Stimulated activated CD4-positive, alpha-beta T cell treated with anti-CD3 and anti-CD28 coated beads, Interleukin-12 subunit alpha, Interleukin-12 subunit beta, amount 100 ng/mL, for 4 hours (primary cell): Measurements from ENCODE around the gene PNLIPRP1.

ENCODE experiments used
- DNase-seq: peaks from one replicate; pipeline ENCODE4 v3.0.0-alpha.2; 2020

PNLIPRP1 gene

DNA sequence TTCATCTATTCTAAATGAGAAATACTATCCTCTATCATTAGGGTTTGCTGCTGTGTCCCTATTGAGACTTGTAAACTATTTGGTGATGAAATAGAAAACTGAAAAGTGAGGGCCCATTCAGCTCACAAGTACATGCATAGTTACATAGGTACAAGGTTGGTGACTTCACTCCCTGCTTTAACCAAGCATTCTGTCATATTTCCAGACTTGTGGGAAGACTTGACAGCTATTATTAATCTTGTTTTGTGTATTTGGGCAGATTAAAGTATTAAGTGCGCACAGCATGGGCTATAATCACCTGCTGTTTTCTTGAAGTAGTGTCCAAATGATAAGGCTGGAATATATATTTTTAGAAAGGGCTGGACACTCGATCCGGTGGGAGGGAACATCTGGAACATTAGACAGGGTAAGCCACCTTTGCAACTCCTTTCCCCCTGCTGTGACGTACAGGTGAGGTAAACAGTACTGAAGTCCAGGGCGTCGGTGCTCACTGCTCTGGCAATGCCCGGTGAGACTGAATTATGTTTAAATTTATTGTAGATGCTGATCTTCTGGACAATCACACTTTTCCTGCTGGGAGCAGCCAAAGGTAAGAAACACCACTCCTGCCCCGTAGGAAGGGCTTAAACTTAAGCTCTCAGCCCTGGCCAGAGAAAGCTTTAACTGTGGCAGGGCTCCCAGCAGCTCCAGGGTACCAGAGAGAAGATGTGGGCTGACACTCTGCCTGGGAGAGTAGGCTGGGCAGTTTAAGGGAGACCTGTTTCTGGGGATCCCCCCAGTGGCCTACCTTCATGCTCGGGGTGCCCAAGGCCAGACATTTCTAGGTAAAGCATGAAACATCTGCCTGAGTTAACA lies at the start of gene PNLIPRP1:
TSS of gene PNLIPRP1 (plus strand) at position 370 of the 855 bp plus-strand sequence. CDS start at position 541, 171 bp downstream.
- DNase-seq = no peak

GRCh38 chr10:116542007-116542677 lies 48.6 kb upstream of the PNLIPRP1 start:
- DNase-seq = no peak

GRCh38 chr10:116545122-116545521 lies 45.6 kb upstream of the PNLIPRP1 start:
- no peak for DNase-seq

GRCh38 chr10:116545756-116546155 lies 45.0 kb upstream of the PNLIPRP1 start, which contains the start of gene PNLIP:
TSS of gene PNLIP (plus strand) at chr10:116545931. CDS start at chr10:116546093, 162 bp downstream.
- DNase-seq = no peak

DNA sequence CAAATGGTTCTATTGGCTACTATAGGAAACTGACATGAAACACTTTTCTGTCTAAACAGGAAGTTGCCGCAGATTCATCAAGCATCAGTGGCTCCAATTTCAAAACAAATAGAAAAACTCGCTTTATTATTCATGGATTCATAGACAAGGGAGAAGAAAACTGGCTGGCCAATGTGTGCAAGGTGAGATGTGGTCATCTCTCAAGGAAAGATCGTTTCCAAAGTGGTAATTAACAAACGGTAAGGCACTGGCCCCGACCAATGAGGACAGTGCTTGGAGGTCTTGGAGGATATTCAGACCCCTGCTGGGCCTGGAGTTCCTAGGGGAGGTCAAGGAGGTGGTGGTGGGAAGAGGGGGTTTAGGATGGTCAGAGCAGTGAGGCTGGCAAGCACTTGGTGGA lies 42.5 kb upstream of the PNLIPRP1 start:
- no peak for DNase-seq

- DNase-seq = no peak
Observed at GRCh38 chr10:116553378-116553980, 37.3 kb upstream of the PNLIPRP1 start.

DNA sequence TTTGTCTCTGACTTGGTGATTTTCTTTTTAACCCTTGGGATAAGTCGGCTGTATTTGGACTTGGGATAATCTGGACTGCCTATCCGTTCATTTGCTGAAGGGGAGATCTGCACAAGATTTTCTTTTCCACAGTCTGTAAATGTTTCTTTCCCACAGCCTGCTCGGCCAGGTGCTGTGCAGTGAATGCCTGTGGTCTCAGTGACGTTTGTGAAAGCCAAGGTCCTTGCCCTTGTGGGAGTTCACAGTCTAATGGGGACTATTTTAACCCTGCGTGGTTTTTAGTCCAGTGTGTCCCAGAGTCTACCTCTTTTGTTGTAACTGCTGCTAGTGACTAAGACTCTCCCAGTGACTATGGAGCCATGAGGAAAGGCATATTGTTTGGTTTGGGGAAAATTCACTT lies 36.1 kb upstream of the PNLIPRP1 start:
- DNase-seq = no peak

- DNase-seq = no peak
Observed at GRCh38 chr10:116555880-116556279, 34.9 kb upstream of the PNLIPRP1 start.

GRCh38 chr10:116557305-116557880 lies 33.4 kb upstream of the PNLIPRP1 start:
- no peak for DNase-seq

- no peak for DNase-seq
Observed at GRCh38 chr10:116565534-116565933, 25.2 kb upstream of the PNLIPRP1 start.

DNA sequence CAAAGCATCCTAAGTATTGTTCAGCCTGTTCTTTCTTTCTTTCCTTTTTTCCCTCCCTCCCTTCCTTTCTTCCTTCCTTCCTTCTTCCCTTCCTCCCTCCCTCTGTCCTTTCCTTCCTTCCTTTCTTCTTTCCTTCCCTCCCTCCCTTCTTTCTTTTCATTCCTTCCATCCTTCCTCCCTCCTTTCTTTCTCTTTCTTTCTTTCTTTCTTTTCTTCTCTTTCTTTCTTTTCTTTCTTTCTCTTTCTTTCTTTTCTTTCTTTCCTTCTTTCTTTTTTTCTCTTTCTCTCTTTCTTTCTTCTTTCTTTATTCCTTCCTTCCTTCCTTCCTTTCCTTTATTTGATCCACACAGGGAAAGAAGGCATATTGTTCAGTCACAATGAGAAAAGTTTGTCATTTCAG lies 23.8 kb upstream of the PNLIPRP1 start:
- DNase-seq = no peak

GRCh38 chr10:116567335-116567734 lies 23.4 kb upstream of the PNLIPRP1 start:
- DNase-seq = no peak

DNA sequence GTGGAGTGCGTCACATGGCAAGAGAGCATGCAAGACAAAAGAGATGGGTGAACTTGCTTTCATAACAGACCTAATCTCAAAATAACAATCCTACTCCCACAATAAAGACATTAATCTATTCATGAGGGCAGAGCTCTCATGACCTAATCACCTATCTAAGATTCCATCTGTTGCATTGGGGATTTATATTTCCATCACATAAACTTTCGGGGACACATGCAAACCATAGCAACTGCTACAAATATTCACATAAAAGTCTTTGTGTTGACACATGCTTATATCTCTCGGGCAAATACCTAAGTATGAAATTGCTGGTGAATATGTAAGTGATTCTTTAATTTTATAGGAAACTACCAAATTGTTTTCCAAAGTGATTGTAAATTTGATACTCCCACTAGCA lies 16.0 kb upstream of the PNLIPRP1 start:
- no peak for DNase-seq

- DNase-seq = no peak
Observed at GRCh38 chr10:116587878-116588591, 2.7 kb upstream of the PNLIPRP1 start.

DNA sequence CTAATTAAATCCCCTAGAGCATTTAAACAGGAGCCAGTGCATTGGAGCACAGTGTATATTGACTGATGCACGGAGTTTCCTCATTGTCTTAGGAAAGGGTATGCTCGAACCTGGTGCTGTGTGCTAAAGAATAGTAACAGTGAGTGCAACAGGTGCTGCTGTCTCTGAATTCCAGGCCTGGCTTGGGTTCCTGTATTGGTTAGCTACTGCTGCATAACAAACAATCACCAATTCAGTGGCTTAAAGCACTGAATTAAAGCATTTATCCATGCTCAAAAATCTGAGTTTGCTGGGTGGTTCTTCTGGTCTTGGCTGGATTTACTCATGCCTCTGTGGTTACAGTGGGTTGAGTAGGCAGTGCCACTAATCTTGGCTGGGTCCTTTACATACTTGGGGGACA lies 1.8 kb upstream of the PNLIPRP1 start:
- no peak for DNase-seq

DNA sequence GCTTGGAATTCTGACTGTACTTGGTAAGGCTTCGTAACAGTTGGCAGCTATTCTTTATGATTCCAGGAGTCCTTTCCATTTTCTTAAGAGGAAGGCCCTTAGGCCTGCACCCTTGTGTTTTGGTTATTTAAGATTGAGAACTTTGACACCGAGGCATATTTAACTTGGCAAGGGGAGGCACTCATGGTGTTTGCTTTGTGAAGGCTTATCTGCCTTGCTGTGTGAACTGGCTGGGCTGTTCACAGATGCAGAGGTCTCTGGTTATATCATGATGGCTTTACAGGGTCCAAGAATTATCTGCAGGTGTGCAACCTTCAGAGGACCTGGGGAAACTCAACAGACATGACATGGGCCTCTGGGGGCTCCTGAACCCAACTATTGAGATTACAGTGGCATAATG lies 833 bp upstream of the PNLIPRP1 start:
- DNase-seq = no peak

- no peak for DNase-seq
Observed at GRCh38 chr10:116593139-116593740, 2.5 kb downstream of the PNLIPRP1 start.

DNA sequence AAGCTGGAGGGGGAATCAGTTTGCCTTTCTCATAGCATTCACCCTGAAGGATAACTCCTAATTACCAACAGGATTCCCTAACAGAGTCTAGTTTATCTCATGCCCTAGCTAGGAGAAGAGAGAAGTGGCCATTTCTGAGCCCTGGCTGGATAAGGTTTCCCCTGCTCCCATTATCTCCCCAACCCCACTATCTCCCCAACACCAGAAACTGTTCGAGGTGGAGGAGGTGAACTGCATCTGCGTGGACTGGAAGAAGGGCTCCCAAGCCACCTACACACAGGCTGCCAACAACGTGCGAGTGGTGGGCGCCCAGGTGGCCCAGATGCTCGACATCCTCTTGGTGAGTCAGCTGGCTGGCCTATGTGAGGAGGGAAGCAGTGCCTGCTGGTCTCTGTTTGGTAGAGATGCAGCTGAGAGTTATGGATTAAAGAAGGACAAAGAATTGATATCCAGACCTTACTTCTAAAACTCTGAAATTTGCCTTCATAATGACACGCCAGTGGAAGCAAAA lies 3.8 kb downstream of the PNLIPRP1 start:
- no peak for DNase-seq

- no peak for DNase-seq
Observed at GRCh38 chr10:116596062-116596461, 5.3 kb downstream of the PNLIPRP1 start.

GRCh38 chr10:116597543-116597942 lies 6.8 kb downstream of the PNLIPRP1 start:
- no peak for DNase-seq

GRCh38 chr10:116598329-116598728 lies 7.6 kb downstream of the PNLIPRP1 start:
- DNase-seq = no peak

DNA sequence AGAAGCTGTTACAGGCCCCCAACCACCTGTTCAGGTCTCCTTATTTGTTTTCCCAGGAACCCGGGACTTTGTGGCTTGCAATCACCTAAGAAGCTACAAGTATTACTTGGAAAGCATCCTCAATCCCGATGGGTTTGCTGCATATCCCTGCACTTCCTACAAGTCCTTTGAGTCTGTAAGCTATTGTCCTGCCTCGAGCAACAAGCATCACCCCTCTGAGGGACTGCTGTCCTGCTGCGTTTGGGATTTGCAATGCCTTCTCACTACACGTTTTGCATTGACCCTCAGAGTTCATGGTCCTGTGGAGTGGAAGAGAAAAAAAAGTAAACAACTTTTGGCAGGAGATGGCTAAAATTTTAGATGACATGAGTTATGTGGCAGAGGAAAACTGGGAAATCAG lies 9.2 kb downstream of the PNLIPRP1 start:
- no peak for DNase-seq
